NCI-H460 (cell line): Measurements from ENCODE around the gene CFAP97D2. TPM values are rescaled to one million over a fixed set of nuclear protein-coding genes. Genes with fewer than 3 reads are reported as not detected.
"Not testable (repeated sequence)": the region's sequence is repeated elsewhere in the genome, so short reads cannot be mapped to it uniquely, and the experiment has no call there.

Experiments
- DNase-seq: peaks from one replicate; pipeline ENCODE4 v3.0.0-alpha.2; 2016; ENCODE audit warnings: low read depth; ENCODE audit errors: extremely low read depth
- small RNA-seq, 2 experiments: library from RNA; depleted of rRNA; stranded (forward); fragments of <200 nt; gene quantifications; one replicate each; pipeline ENCODE3, GENCODE V24; 2014
- total RNA-seq: library from RNA; depleted of rRNA; stranded (reverse); fragments of >200 nt; shearing (Covaris generic); gene quantifications from 2 replicates; pipeline ENCODE4 v1.2.3, GENCODE V29; 2014; rRNA removed

The CFAP97D2 gene
- total RNA-seq, 1 experiment from 2014 or later: not detected

DNA sequence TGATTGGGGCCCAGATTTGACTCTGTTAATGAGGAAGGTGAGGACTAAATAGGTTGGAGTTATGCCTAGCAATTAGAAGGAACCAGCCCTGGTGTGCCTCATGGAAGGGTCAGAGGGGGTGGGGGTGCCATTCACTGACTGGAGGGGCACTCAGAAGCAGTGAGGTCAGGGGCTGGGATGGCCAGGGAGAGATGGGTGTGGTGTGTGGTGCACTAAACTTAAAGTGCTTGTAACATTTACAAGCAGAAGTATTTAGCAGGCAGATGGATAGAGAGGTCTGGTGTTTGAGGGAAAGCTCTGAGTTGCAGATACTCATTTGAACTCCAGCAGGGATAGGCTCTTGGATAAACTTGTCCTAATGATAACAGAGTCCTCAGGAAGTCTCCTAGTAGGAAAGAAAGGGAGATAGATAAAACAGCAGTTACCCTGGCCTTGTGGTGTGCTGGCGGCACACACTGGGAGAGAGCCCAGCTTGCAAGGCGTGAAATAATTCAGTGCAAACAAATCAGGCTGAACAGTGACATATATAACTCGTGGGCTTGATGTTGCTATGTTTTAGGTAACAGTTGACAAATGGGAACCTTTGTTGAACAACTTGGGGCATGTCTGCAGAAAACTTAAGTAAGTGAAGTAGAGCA lies 82.4 kb downstream of the CFAP97D2 start:
- no peak for DNase-seq

DNA sequence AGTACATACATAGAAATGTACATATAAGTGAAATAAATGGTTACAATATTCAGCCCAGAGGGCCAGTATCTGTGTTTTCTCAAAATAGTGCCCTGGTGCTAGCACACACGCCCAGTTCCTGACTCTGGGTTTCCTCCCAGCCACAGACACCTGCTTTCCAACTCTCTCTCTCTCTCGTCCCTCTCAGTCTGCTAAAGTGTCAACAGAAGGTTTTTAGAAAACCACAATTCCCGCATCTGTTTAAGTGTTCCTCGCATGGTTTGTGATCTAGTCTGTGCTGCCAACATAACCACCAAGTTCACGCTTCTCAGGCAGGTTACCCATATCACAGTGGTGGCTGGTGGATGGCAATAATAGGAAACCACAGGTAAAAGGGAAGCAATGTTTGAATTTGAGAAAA lies 84.5 kb downstream of the CFAP97D2 start:
- no peak for DNase-seq

GRCh38 chr13:114264313-114264712 lies 85.3 kb downstream of the CFAP97D2 start:
- not testable (repeated sequence) for DNase-seq

DNA sequence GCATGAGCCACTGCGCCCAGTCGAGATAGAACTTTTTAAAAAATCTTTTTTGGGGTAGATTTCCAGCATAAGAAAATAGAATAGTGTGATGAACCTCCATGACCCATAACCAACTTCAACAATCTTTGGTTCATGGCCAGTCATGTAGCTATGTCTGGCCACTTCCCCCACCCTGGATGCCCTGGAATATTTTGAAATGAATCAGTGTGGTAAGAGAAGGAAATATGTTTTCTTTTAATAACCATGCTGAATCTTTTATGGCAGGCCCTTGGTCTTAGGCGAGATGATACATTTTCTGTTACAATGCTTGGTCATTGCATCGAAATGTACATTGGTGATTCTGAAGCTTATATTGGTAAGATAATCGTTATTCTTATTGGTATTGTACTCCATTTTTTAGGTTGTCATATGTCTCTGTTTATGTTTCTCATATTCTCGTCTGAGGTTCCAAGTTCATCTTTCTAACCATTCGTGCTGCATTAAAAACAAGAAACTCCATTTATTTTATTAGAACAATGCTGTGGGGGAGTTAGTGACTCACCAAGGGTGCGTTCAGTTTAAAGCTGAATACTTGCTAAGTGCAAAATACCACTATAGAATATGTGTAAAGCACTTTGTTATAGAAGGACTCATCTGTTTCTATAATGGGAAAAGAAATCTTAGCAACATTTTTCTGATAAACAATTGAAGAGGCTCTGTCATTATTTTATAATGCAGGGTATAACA lies 86.0 kb downstream of the CFAP97D2 start:
- DNase-seq: no peak

GRCh38 chr13:114266241-114266640 lies 87.2 kb downstream of the CFAP97D2 start:
- no peak for DNase-seq

- DNase-seq: no peak
Measured at GRCh38 chr13:114268344-114269280, 89.6 kb downstream of the CFAP97D2 start.

GRCh38 chr13:114269281-114269770 lies 90.3 kb downstream of the CFAP97D2 start:
- no peak for DNase-seq

Small RNA genes lying within 50 kb of the gene (small RNA-seq; reads per million reads assigned to genes)
- gene MIR548AR: 0 to 0.06 reads per million in 2 experiments

Other genes with a start within 250 kb of the CFAP97D2 start
- 0.06 TPM in 1 of 2 replicates, not detected in the other for gene C13orf46, start 205.2 kb upstream of the CFAP97D2 start, total RNA-seq
- gene RASA3, start 46.6 kb upstream of the CFAP97D2 start, total RNA-seq: 12.4 and 14.2 TPM in 2 replicates
- 25.3 and 29.6 TPM in 2 replicates for gene CDC16, start 55.6 kb downstream of the CFAP97D2 start, total RNA-seq
- 22.2 and 27.2 TPM in 2 replicates for gene UPF3A, start 102.3 kb downstream of the CFAP97D2 start, total RNA-seq
- 20.3 and 24.8 TPM in 2 replicates for gene CHAMP1, start 135.2 kb downstream of the CFAP97D2 start, total RNA-seq